Trophoblast cell (in vitro differentiated cells and primary cell): ENCODE measurements around the gene MRPS10.

Experiments used
- DNase-seq, 2 donors: peaks; one replicate each; pipeline ENCODE4 v3.0.0-alpha.2; 2016
- H2AFZ ChIP-seq: 2 replicates; pipeline ENCODE4 v1.6.1; 2013; ENCODE audit warnings: low read length, moderate library complexity, mild to moderate bottlenecking; ENCODE audit not compliant: insufficient read depth, poor library complexity
- H2AK5ac ChIP-seq: 2 replicates; pipeline ENCODE4 v1.6.1; 2013; ENCODE audit warnings: mild to moderate bottlenecking, low read length
- H2BK120ac ChIP-seq: 2 replicates; pipeline ENCODE4 v1.6.1; 2013; ENCODE audit warnings: low read length, mild to moderate bottlenecking, moderate library complexity; ENCODE audit not compliant: insufficient read depth, poor library complexity
- H2BK12ac ChIP-seq: 2 replicates; pipeline ENCODE4 v1.6.1; 2013; ENCODE audit warnings: mild to moderate bottlenecking, low read length, moderate library complexity
- H2BK5ac ChIP-seq: 2 replicates; pipeline ENCODE4 v1.6.1; 2013; ENCODE audit warnings: low read length, low read depth, moderate library complexity, mild to moderate bottlenecking; ENCODE audit not compliant: poor library complexity
- H3K14ac ChIP-seq: 2 replicates; pipeline ENCODE4 v1.6.1; 2013; ENCODE audit warnings: mild to moderate bottlenecking, low read length
- H3K18ac ChIP-seq: 2 replicates; pipeline ENCODE4 v1.6.1; 2013; ENCODE audit warnings: mild to moderate bottlenecking, low read length
- H3K23ac ChIP-seq: 2 replicates; pipeline ENCODE4 v1.6.1; 2013; ENCODE audit warnings: low read length
- H3K27ac ChIP-seq: 2 replicates; pipeline ENCODE4 v1.5.1; 2013; ENCODE audit warnings: low read depth, mild to moderate bottlenecking, inconsistent platforms, low read length, moderate library complexity
- H3K27me3 ChIP-seq: 2 replicates; pipeline ENCODE4 v1.6.1; 2013; ENCODE audit warnings: inconsistent platforms, mild to moderate bottlenecking, low read length, moderate library complexity; ENCODE audit not compliant: insufficient read depth
- H3K36me3 ChIP-seq, 2 experiments: 1 replicate in 1 of 2; 2 replicates in 1 of 2; pipeline ENCODE4 v1.6.1; 2013; ENCODE audit warnings: low read length in 2 of 2, mild to moderate bottlenecking in 2 of 2, moderate library complexity in 1 of 2; ENCODE audit not compliant: insufficient read depth in 2 of 2, control insufficient read depth in 1 of 2
- H3K4ac ChIP-seq: 2 replicates; pipeline ENCODE4 v1.6.1; 2013; ENCODE audit warnings: low read depth, mild to moderate bottlenecking, low read length, moderate library complexity
- H3K4me1 ChIP-seq, 2 experiments: 1 replicate in 1 of 2; 2 replicates in 1 of 2; pipeline ENCODE4 v1.6.1; 2013; ENCODE audit warnings: low read length in 2 of 2, mild to moderate bottlenecking in 2 of 2, moderate library complexity in 1 of 2; ENCODE audit not compliant: insufficient read depth in 2 of 2, control insufficient read depth in 1 of 2
- H3K4me2 ChIP-seq: 2 replicates; pipeline ENCODE4 v1.6.1; 2013; ENCODE audit warnings: inconsistent platforms, mild to moderate bottlenecking, low read length, moderate library complexity
- H3K4me3 ChIP-seq: 2 replicates; pipeline ENCODE4 v1.5.1; 2013; ENCODE audit warnings: mild to moderate bottlenecking, low read depth, low read length, inconsistent platforms
- H3K79me1 ChIP-seq: one replicate; pipeline ENCODE4 v1.6.1; 2013; ENCODE audit warnings: low read length
- H3K79me2 ChIP-seq: 2 replicates; pipeline ENCODE4 v1.6.1; 2013; ENCODE audit warnings: low read length, mild to moderate bottlenecking; ENCODE audit not compliant: control insufficient read depth, insufficient read depth, poor library complexity
- H3K9ac ChIP-seq: 2 replicates; pipeline ENCODE4 v1.6.1; 2013; ENCODE audit warnings: mild to moderate bottlenecking, low read length
- H3K9me3 ChIP-seq: 2 replicates; pipeline ENCODE4 v1.6.1; 2013; ENCODE audit warnings: low read depth, mild to moderate bottlenecking, control low read depth, inconsistent platforms, low read length; ENCODE audit not compliant: insufficient read depth
- H4K12ac ChIP-seq: 2 replicates; pipeline ENCODE4 v1.6.1; 2013; ENCODE audit warnings: low read depth, mild to moderate bottlenecking, low read length, moderate library complexity
- H4K8ac ChIP-seq: 2 replicates; pipeline ENCODE4 v1.6.1; 2013; ENCODE audit warnings: low read depth, mild to moderate bottlenecking, low read length, moderate library complexity
- H4K91ac ChIP-seq: one replicate; pipeline ENCODE4 v1.6.1; 2013; ENCODE audit warnings: low read depth, mild to moderate bottlenecking, low read length, moderate library complexity
- whole genome bisulfite sequencing: extraction: QIAGEN DNeasy Blood & Tissue Kit; methylation state at CpG from one replicate; pipeline ENCODE4 v1.1.7; 2013; ENCODE audit warnings: missing lambda C conversion rate; ENCODE audit not compliant: insufficient read length, insufficient coverage; ENCODE audit errors: extremely low coverage; 5-methylcytosine and 5-hydroxymethylcytosine counted together

MRPS10 gene

DNA sequence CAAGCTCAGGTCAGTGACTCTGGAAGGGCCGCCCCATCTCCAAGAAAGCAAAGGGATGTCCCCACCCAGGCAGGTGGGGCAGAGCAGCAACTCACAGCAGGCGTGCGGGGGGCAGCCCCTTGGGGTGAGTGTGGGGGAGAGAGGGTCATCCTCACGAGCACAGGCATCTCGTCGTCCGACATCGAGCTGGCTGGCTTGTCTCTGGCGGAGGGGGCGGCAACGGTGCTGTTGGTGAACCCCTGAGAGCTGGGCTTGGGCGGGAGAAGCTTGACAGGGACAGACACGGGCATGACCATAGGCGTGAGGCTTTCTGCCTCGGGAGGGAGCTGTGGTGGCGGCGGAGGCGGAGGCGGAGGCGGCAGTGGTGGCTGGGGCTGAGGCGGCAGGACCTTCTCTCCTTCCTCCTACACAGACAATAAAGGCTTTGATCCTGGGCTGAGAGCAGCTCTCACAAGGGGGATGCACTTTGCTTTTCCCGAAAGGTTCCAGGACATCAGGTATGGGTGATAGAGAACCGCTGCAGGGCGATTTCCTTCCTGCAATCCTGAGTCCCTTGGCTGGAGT, 45.6 kb upstream of the MRPS10 start:
- peaks cover 1 to 2% of the 10 kb centered on the region in 2 experiments for H3K36me3 ChIP-seq
- H3K79me1 ChIP-seq: no peaks in the 10 kb centered on the region
- no peak overlapping the region for H2AK5ac ChIP-seq
- no peak overlapping the region for H4K91ac ChIP-seq
- H3K4me3 ChIP-seq: no peak overlapping the region
- H2AFZ ChIP-seq: no peak overlapping the region
- H4K8ac ChIP-seq: no peak overlapping the region
- no peaks in the 10 kb centered on the region for H3K27me3 ChIP-seq
- H3K9me3 ChIP-seq: no peaks in the 10 kb centered on the region
- H3K27ac ChIP-seq: no peak overlapping the region
- no peak overlapping the region for H2BK12ac ChIP-seq
- H3K14ac ChIP-seq: no peak overlapping the region
- no peak overlapping the region for H3K4ac ChIP-seq
- H3K9ac ChIP-seq: no peak overlapping the region
- H3K79me2 ChIP-seq: no peaks in the 10 kb centered on the region
- H4K12ac ChIP-seq: no peak overlapping the region
- no peak overlapping the region for H2BK5ac ChIP-seq
- no peak overlapping the region for H3K4me2 ChIP-seq
- no peaks in the 10 kb centered on the region for H3K4me1 ChIP-seq
- no peak overlapping the region for H3K18ac ChIP-seq
- WGBS: no CpG with 5 or more reads among the region's 24 CpGs
- no peak overlapping the region for H3K23ac ChIP-seq
- DNase-seq: no peak
- no peak overlapping the region for H2BK120ac ChIP-seq

- Histone ChIP-seq H3K36me3 (no peaks in the 10 kb centered on the region), H3K27me3 (no peaks in the 10 kb centered on the region), H4K91ac (no peak overlapping the region), H2BK12ac (no peak overlapping the region), H3K9ac (no peak overlapping the region), H3K18ac (no peak overlapping the region), H3K4me3 (no peak overlapping the region), H3K14ac (no peak overlapping the region), H3K4me1 (no peaks in the 10 kb centered on the region), H2BK120ac (no peak overlapping the region), H2BK5ac (no peak overlapping the region), H3K79me1 (no peaks in the 10 kb centered on the region), H3K27ac (no peak overlapping the region), H3K9me3 (no peaks in the 10 kb centered on the region), H4K12ac (no peak overlapping the region), H4K8ac (no peak overlapping the region), H2AK5ac (no peak overlapping the region), H2AFZ (no peak overlapping the region), H3K4ac (no peak overlapping the region), H3K79me2 (no peaks in the 10 kb centered on the region), H3K4me2 (no peak overlapping the region), H3K23ac (no peak overlapping the region)
- peak in 1 of 2 donors; percentile 4 for DNase-seq
- WGBS: no CpG with 5 or more reads among the region's 11 CpGs
These were observed 43.3 kb upstream of the MRPS10 start for GRCh38 chr6:42260972-42261371.

DNA sequence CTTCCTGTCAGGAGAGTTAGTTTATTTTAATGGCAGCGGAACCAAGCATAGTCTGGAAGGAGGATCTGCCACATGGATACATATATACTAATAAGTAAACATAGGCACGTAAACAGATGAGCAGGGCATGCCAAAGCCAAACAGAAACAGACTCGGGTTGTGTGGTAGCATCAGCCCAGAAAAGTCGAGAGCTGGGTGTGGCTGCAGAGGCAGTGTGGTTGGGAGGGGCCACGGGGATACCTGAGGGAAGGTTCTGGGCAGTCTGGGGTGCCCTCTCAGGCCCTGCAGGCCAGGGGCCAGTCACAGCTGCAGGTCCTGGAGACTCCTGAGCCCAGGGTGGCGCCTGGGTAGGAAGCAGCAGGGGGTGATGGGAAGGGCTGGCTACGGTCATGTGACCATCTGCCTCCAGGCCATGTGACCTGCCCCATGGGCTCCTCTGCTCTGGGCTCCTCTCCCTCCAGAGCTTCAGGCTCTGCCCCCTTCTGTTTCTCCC, 42.8 kb upstream of the MRPS10 start:
- H3K27ac ChIP-seq: no peak overlapping the region
- H3K14ac ChIP-seq: no peak overlapping the region

GRCh38 chr6:42259841-42260395, 42.3 kb upstream of the MRPS10 start:
- Histone ChIP-seq H3K18ac (no peak overlapping the region), H3K4ac (no peak overlapping the region), H3K27ac (no peak overlapping the region), H3K79me2 (no peaks in the 10 kb centered on the region), H3K14ac (no peak overlapping the region), H3K4me2 (no peak overlapping the region), H3K9ac (no peak overlapping the region), H2AK5ac (no peak overlapping the region), H3K36me3 (no peaks in the 10 kb centered on the region), H3K9me3 (no peaks in the 10 kb centered on the region), H4K12ac (no peak overlapping the region), H2BK5ac (no peak overlapping the region), H3K23ac (no peak overlapping the region), H3K4me3 (no peak overlapping the region), H2BK120ac (no peak overlapping the region), H3K79me1 (no peaks in the 10 kb centered on the region), H3K27me3 (no peaks in the 10 kb centered on the region), H4K8ac (no peak overlapping the region), H2BK12ac (no peak overlapping the region), H4K91ac (no peak overlapping the region), H3K4me1 (no peaks in the 10 kb centered on the region), H2AFZ (no peak overlapping the region)
- DNase-seq: no peak
- WGBS: no CpG with 5 or more reads among the region's 10 CpGs

More for the DNA sequence above, 42.8 kb upstream of the MRPS10 start:
- Histone ChIP-seq H3K36me3 (no peaks in the 10 kb centered on the region), H3K4me2 (no peak overlapping the region), H3K4me1 (no peaks in the 10 kb centered on the region), H3K79me2 (no peaks in the 10 kb centered on the region), H2BK5ac (no peak overlapping the region), H2AFZ (no peak overlapping the region), H3K9me3 (no peaks in the 10 kb centered on the region), H4K8ac (no peak overlapping the region), H3K4me3 (no peak overlapping the region), H3K9ac (no peak overlapping the region), H2AK5ac (no peak overlapping the region), H3K4ac (no peak overlapping the region), H4K91ac (no peak overlapping the region), H3K23ac (no peak overlapping the region), H4K12ac (no peak overlapping the region), H2BK120ac (no peak overlapping the region), H2BK12ac (no peak overlapping the region), H3K18ac (no peak overlapping the region), H3K79me1 (no peaks in the 10 kb centered on the region), H3K27me3 (no peaks in the 10 kb centered on the region)
- no CpG with 5 or more reads among the region's 7 CpGs for WGBS
- DNase-seq: no peak
